T-helper 2 cell treated with Interferon-gamma antibody and Interleukin-4, amounts not matched to agents 5 μg/mL and 100 μg/mL, for 36 hours (primary cell): ENCODE results near the gene HSD11B2.

Source experiments
- DNase-seq: peaks from one replicate; pipeline ENCODE4 v3.0.0; 2021; ENCODE audit warnings: low spot score
- H3K27ac Mint-ChIP-seq: one replicate; pipeline ENCODE4 v1.8.0; 2021; ENCODE audit warnings: mild to moderate bottlenecking, mixed read lengths
- H3K27me3 Mint-ChIP-seq: one replicate; pipeline ENCODE4 v1.8.0; 2021; ENCODE audit warnings: low read depth, mixed read lengths
- H3K36me3 Mint-ChIP-seq: one replicate; pipeline ENCODE4 v1.8.0; 2021; ENCODE audit warnings: low read depth, mixed read lengths
- H3K4me1 Mint-ChIP-seq: one replicate; pipeline ENCODE4 v1.8.0; 2021; ENCODE audit warnings: low read depth, mixed read lengths
- H3K4me3 Mint-ChIP-seq: one replicate; pipeline ENCODE4 v1.8.0; 2022; ENCODE audit warnings: mild to moderate bottlenecking, moderate library complexity, mixed read lengths
- H3K9me3 Mint-ChIP-seq: one replicate; pipeline ENCODE4 v1.8.0; 2021; ENCODE audit warnings: mixed read lengths

HSD11B2 gene

DNA sequence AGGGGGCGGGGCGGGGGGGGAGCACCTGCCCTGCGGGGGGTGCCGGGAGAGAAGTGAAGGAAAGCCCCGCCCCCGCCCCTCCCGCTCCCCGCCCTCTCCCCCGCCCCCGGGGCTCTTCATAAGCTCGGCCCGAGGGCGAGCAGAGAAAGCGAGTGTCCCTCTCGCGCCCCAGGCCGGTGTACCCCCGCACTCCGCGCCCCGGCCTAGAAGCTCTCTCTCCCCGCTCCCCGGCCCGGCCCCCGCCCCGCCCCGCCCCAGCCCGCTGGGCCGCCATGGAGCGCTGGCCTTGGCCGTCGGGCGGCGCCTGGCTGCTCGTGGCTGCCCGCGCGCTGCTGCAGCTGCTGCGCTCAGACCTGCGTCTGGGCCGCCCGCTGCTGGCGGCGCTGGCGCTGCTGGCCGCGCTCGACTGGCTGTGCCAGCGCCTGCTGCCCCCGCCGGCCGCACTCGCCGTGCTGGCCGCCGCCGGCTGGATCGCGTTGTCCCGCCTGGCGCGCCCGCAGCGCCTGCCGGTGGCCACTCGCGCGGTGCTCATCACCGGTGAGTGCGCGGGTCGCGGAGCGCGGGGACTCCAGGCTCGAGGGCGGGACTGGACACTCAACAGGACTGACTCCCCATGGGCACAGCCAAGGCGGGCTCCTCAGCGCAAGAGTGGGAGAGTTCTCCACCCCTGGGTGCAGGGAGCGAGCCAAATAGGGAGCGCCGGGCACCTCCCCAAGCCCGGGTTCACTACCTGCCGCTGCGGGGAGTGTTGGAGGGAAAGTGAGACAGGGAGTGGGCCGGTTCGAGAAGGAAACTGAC is at the start of gene HSD11B2:
HSD11B2 (plus strand) TSS at position 145 of the 798 bp plus-strand sequence; CDS start at position 273, 128 bp downstream.
- Mint-ChIP-seq H3K27me3 (peaks cover 47% of the 10 kb centered on the region), H3K36me3 (no peaks in the 10 kb centered on the region), H3K27ac (no peak within 1 kb of the TSS), H3K9me3 (no peaks in the 10 kb centered on the region), H3K4me3 (peak within 1 kb of the TSS; percentile 81), H3K4me1 (peaks cover 5% of the 10 kb centered on the region)
- peak; percentile 30 for DNase-seq

DNA sequence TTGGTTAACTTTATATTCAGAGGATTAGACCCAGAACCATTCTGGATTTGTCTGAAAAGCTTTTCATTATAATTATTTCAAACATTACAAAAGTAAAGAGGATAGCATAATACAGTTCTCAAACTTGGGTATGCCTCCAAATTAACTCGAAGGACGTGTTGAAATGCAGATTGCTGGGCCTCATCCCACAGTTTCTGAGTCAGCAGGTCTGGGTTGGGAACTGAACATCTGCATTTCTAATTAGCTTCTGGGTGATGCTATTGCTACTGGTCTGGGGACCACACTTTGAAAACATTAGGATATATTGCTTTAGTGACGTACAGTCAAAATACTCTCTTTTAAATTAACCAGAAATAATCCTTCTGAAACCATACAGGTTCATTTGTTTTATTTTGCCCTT is 47.6 kb upstream of the HSD11B2 start:
- Mint-ChIP-seq H3K27me3 (peaks cover 10% of the 10 kb centered on the region), H3K27ac (no peak overlapping the region), H3K9me3 (no peaks in the 10 kb centered on the region), H3K4me3 (no peak overlapping the region), H3K36me3 (no peaks in the 10 kb centered on the region), H3K4me1 (no peaks in the 10 kb centered on the region)
- no peak for DNase-seq

GRCh38 chr16:67384778-67385510 is 46.0 kb upstream of the HSD11B2 start:
- no peak for DNase-seq
- no peaks in the 10 kb centered on the region for H3K36me3 Mint-ChIP-seq
- H3K4me3 Mint-ChIP-seq = no peak overlapping the region
- no peaks in the 10 kb centered on the region for H3K4me1 Mint-ChIP-seq
- no peak overlapping the region for H3K27ac Mint-ChIP-seq
- H3K27me3 Mint-ChIP-seq = peaks cover 9% of the 10 kb centered on the region
- H3K9me3 Mint-ChIP-seq = no peaks in the 10 kb centered on the region

GRCh38 chr16:67386861-67387455 is 44.0 kb upstream of the HSD11B2 start:
- H3K9me3 Mint-ChIP-seq = no peaks in the 10 kb centered on the region
- H3K4me1 Mint-ChIP-seq = no peaks in the 10 kb centered on the region
- no peak overlapping the region for H3K4me3 Mint-ChIP-seq
- H3K36me3 Mint-ChIP-seq = no peaks in the 10 kb centered on the region
- no peak for DNase-seq
- H3K27me3 Mint-ChIP-seq = peaks cover 10% of the 10 kb centered on the region
- no peak overlapping the region for H3K27ac Mint-ChIP-seq

DNA sequence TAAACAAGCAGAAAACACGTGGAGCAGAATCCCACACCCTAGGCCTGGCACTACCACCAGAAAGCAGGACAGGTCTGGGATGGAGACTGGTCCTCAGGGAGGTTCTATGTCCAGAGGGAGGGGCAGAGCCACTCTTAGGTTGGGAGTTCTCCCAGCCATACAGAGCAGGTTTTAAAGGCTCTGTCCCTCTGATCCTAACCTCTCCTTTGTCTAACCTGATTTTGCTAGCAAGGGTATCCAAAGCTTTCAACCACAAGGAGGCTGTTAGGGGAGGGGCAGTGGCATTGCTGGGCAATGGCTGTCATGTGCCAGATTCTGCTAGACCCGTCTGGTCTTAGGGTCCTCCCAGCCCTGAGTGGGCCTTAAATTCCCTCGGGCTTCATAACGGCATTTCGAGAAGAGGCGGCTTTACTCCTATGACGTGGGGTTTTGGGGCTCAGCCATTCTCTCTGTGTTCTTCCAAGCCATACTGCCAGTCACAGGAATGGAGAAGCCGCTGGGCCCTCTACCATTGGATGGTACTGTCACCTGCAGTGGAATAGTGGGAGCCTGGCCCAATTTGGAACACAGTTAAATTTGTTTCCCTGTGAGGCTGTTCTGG is 43.3 kb upstream of the HSD11B2 start:
- no peak overlapping the region for H3K4me3 Mint-ChIP-seq
- no peaks in the 10 kb centered on the region for H3K36me3 Mint-ChIP-seq
- H3K27me3 Mint-ChIP-seq = peaks cover 17% of the 10 kb centered on the region
- H3K4me1 Mint-ChIP-seq = no peaks in the 10 kb centered on the region
- no peak for DNase-seq
- H3K9me3 Mint-ChIP-seq = no peaks in the 10 kb centered on the region
- no peak overlapping the region for H3K27ac Mint-ChIP-seq

- H3K27ac Mint-ChIP-seq = no peak overlapping the region
- no peak overlapping the region for H3K4me3 Mint-ChIP-seq
- H3K36me3 Mint-ChIP-seq = no peaks in the 10 kb centered on the region
- H3K4me1 Mint-ChIP-seq = no peaks in the 10 kb centered on the region
- no peaks in the 10 kb centered on the region for H3K9me3 Mint-ChIP-seq
- peaks cover 19% of the 10 kb centered on the region for H3K27me3 Mint-ChIP-seq
- no peak for DNase-seq
Observed at GRCh38 chr16:67388191-67388590, 42.7 kb upstream of the HSD11B2 start.

- DNase-seq = no peak
- H3K27me3 Mint-ChIP-seq = peaks cover 21% of the 10 kb centered on the region
- no peaks in the 10 kb centered on the region for H3K36me3 Mint-ChIP-seq
- no peak overlapping the region for H3K27ac Mint-ChIP-seq
- H3K4me3 Mint-ChIP-seq = no peak overlapping the region
- no peaks in the 10 kb centered on the region for H3K9me3 Mint-ChIP-seq
- no peaks in the 10 kb centered on the region for H3K4me1 Mint-ChIP-seq
Observed at GRCh38 chr16:67388591-67388990, 42.3 kb upstream of the HSD11B2 start.

- Mint-ChIP-seq H3K27ac (peak overlapping the region; percentile 50), H3K4me1 (peaks cover 4% of the 10 kb centered on the region), H3K36me3 (no peaks in the 10 kb centered on the region), H3K4me3 (no peak overlapping the region), H3K27me3 (peaks cover 30% of the 10 kb centered on the region), H3K9me3 (no peaks in the 10 kb centered on the region)
- no peak for DNase-seq
Observed at GRCh38 chr16:67389911-67390815, 40.8 kb upstream of the HSD11B2 start.

GRCh38 chr16:67390816-67391423 is 40.0 kb upstream of the HSD11B2 start:
- Mint-ChIP-seq H3K36me3 (no peaks in the 10 kb centered on the region), H3K27ac (no peak overlapping the region), H3K9me3 (no peaks in the 10 kb centered on the region), H3K4me3 (no peak overlapping the region), H3K27me3 (peaks cover 31% of the 10 kb centered on the region), H3K4me1 (peaks cover 4% of the 10 kb centered on the region)
- no peak for DNase-seq

GRCh38 chr16:67391424-67392300 is 39.3 kb upstream of the HSD11B2 start:
- no peak overlapping the region for H3K27ac Mint-ChIP-seq
- no peak for DNase-seq
- no peaks in the 10 kb centered on the region for H3K9me3 Mint-ChIP-seq
- H3K4me3 Mint-ChIP-seq = no peak overlapping the region
- H3K36me3 Mint-ChIP-seq = no peaks in the 10 kb centered on the region
- H3K27me3 Mint-ChIP-seq = peaks cover 31% of the 10 kb centered on the region
- H3K4me1 Mint-ChIP-seq = peaks cover 4% of the 10 kb centered on the region

DNA sequence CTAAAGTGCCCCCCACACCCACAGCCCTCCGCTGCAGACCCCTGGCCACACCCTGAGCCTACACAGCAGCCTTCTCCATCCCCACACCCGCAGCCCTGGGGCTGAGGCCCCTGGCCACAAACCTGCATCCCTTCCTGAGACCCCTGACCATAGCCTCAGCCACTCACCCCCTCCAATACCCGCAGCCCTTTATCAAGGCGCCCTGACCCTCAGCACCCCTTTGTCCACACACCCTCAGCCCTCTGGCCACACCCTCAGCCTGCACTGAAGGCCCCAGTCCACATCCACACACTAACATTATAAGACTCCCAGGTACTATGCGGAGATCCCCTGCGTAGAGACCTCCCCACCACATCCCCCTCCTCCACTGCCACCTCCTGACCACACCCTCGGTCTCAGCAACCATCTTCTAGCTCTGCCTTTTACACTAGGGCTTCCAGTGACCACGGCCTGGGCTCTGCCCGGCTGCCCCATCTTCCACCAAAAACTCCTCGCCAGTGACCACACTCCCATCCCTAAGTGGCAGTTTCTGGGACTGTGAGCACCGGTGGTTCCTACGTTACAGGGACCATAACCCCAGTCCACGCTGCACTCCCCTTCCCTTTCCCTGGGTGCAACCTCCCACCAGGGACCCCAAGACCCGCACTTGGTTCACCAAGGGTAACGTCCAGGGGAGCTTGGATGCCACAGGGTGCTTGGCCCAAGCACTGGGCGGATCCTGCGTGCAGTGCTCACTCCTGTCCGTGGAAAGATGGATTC is 38.4 kb upstream of the HSD11B2 start:
- Mint-ChIP-seq H3K27me3 (peaks cover 36% of the 10 kb centered on the region), H3K9me3 (no peaks in the 10 kb centered on the region), H3K4me1 (peaks cover 4% of the 10 kb centered on the region), H3K36me3 (no peaks in the 10 kb centered on the region), H3K4me3 (no peak overlapping the region), H3K27ac (no peak overlapping the region)
- no peak for DNase-seq
